Measurements from ENCODE around the gene POLDIP2. TPM values are rescaled to one million over a fixed set of nuclear protein-coding genes. Genes with fewer than 3 reads are reported as not detected.

POLDIP2 gene
- total RNA-seq, 3 donors from 2014 or later, result 71.7 to 82.4 (median 81.3) TPM

DNA sequence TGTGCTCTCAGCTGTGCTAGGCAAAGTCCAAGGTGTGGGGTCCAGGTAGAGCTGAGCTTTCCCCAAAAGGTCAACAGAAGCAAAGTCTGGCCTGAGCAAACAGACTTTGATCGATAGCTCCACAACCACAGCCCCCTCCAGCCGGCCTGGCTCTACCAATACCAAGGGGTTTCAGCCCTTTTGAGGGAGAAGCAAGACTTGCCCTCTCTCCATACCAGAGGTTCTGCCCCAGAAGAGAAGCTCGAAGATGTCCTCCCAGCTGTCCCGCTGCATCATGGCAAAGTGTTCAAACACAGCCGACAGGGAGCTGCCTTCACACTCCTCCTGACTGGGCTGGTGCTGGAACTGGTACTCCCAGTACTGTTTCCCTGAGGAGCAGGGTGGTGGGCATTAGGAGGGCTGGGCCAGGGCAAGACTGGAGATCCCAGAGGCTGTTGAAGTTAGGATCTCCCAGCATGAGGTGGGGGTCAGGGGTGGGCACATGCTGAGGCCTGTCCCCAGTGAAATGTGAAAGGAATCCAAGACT is 11.0 kb upstream of the POLDIP2 start:
- no peak for TF ChIP-seq CTCF (IDR thresholded peaks at IDR 0.05)
- DNase-seq, result no peak
- ATAC-seq, result no peak
- Histone ChIP-seq H3K4me3 (no peak overlapping the region), H3K4me1 (ENCODE audit: low read depth) (peaks cover 11% of the 10 kb centered on the region), H3K36me3 (ENCODE audit: low read depth) (no peaks in the 10 kb centered on the region), H3K9me3 (no peaks in the 10 kb centered on the region)
- intact Hi-C loops (cut with DNase I, micrococcal nuclease), result no loop called here

- H3K4me1 ChIP-seq (ENCODE audit: low read depth), result peaks cover 9% of the 10 kb centered on the region
- no peaks in the 10 kb centered on the region for H3K9me3 ChIP-seq
- H3K36me3 ChIP-seq (ENCODE audit: low read depth), result no peaks in the 10 kb centered on the region
- H3K4me3 ChIP-seq, result no peak overlapping the region
- TF ChIP-seq CTCF (IDR thresholded peaks at IDR 0.05), result no peak
- intact Hi-C loops (cut with DNase I, micrococcal nuclease), result no loop called here
- ATAC-seq, result no peak
- DNase-seq, result no peak
Measured at GRCh38 chr17:28367641-28368305, 10.4 kb upstream of the POLDIP2 start.

DNA sequence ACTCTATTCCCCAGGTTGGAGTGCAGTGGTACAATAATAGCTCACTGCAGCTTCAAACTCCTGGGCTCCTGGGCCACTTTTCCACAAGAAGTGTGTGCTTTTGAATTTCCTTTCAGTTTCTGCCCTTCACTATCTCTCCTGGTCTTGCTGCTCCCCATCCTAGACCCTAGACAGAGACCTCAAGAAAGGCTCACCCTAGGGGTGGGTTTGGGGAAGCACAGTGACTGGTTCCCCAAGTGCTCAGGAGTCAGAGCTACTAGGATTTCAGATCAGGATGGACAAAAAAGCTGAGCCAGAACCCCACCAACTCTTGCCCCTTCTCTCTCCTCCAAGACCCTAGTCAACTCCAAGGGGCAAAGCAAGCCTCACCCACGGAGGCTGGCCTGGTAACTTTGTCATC is 9.3 kb upstream of the POLDIP2 start:
- TF ChIP-seq CTCF (IDR thresholded peaks at IDR 0.05), result no peak
- intact Hi-C loops (cut with DNase I, micrococcal nuclease), result no loop called here
- ATAC-seq, result no peak
- H3K9me3 ChIP-seq, result no peaks in the 10 kb centered on the region
- no peak overlapping the region for H3K4me3 ChIP-seq
- peaks cover 1% of the 10 kb centered on the region for H3K4me1 ChIP-seq (ENCODE audit: low read depth)
- no peak for DNase-seq
- peaks cover 3% of the 10 kb centered on the region for H3K36me3 ChIP-seq (ENCODE audit: low read depth)

- no peaks in the 10 kb centered on the region for H3K9me3 ChIP-seq
Measured at GRCh38 chr17:28365487-28365886, 8.2 kb upstream of the POLDIP2 start.

GRCh38 chr17:28364665-28365363 is 7.5 kb upstream of the POLDIP2 start, which contains the start of gene SEBOX:
Gene SEBOX, minus strand, starts transcription at chr17:28365199. Its CDS starts 48 bp downstream, at chr17:28365151.
- H3K4me1 ChIP-seq (ENCODE audit: low read depth), result no peaks in the 10 kb centered on the region
- H3K9me3 ChIP-seq, result no peaks in the 10 kb centered on the region
- ATAC-seq (no peak), DNase-seq (no peak)
- TF ChIP-seq CTCF (IDR thresholded peaks at IDR 0.05), result no peak
- peaks cover 11% of the 10 kb centered on the region for H3K36me3 ChIP-seq (ENCODE audit: low read depth)
- no peak within 1 kb of the TSS for H3K4me3 ChIP-seq
- intact Hi-C loops (cut with DNase I, micrococcal nuclease), result no loop called here

More at GRCh38 chr17:28365487-28365886, 8.2 kb upstream of the POLDIP2 start:
- ATAC-seq (no peak), DNase-seq (no peak)
- TF ChIP-seq CTCF (IDR thresholded peaks at IDR 0.05), result no peak
- Histone ChIP-seq H3K4me3 (no peak overlapping the region), H3K4me1 (ENCODE audit: low read depth) (no peaks in the 10 kb centered on the region), H3K36me3 (ENCODE audit: low read depth) (peaks cover 11% of the 10 kb centered on the region)
- intact Hi-C loops (cut with DNase I, micrococcal nuclease), result no loop called here

Measured in mucosa of descending colon (tissue), 3 donors.